Activated naive CD4-positive, alpha-beta T cell treated with anti-CD3 and anti-CD28 coated beads for 36 hours (primary cell): ENCODE results near the gene GSG1. TPM values are rescaled to one million over a fixed set of nuclear protein-coding genes. Genes with fewer than 3 reads are reported as not detected.
A peak's percentile ranks its signal among the peaks of the same experiment; 100 is the strongest.

Experiments used
- CTCF ChIA-PET: fragments of 350-600 bp; sonication (Branson Sonifier 250); formaldehyde crosslinking; loops from one replicate; lab custom pipeline; 2021; ENCODE audit warnings: antibody characterized with exemption; lab: Charles Lee
- DNase-seq: peaks from one replicate; pipeline ENCODE4 v3.0.0-alpha.2; 2020
- H3K27ac Mint-ChIP-seq: one replicate; pipeline ENCODE4 v1.8.0; 2021; ENCODE audit warnings: mild to moderate bottlenecking, mixed read lengths
- H3K27me3 Mint-ChIP-seq: one replicate; pipeline ENCODE4 v1.8.0; 2021; ENCODE audit warnings: low read depth, mixed read lengths
- H3K36me3 Mint-ChIP-seq: one replicate; pipeline ENCODE4 v1.8.0; 2021; ENCODE audit warnings: low read depth, mixed read lengths
- H3K4me1 Mint-ChIP-seq: one replicate; pipeline ENCODE4 v1.8.0; 2021; ENCODE audit warnings: low read depth, mixed read lengths
- H3K4me3 Mint-ChIP-seq: one replicate; pipeline ENCODE4 v1.8.0; 2021; ENCODE audit warnings: mild to moderate bottlenecking, moderate library complexity, mixed read lengths
- H3K9me3 Mint-ChIP-seq: one replicate; pipeline ENCODE4 v1.8.0; 2021; ENCODE audit warnings: mixed read lengths
- intact Hi-C: fragments of 100-400 bp; cut with micrococcal nuclease; formaldehyde crosslinking; loops from one replicate; pipeline ENCODE4 v1.15.1; 2023
- total RNA-seq, 2 experiments: library from RNA; stranded (reverse); gene quantifications; one replicate each; pipeline ENCODE4 v1.2.3, GENCODE V29; 2021

Gene GSG1
- not detected for total RNA-seq

DNA sequence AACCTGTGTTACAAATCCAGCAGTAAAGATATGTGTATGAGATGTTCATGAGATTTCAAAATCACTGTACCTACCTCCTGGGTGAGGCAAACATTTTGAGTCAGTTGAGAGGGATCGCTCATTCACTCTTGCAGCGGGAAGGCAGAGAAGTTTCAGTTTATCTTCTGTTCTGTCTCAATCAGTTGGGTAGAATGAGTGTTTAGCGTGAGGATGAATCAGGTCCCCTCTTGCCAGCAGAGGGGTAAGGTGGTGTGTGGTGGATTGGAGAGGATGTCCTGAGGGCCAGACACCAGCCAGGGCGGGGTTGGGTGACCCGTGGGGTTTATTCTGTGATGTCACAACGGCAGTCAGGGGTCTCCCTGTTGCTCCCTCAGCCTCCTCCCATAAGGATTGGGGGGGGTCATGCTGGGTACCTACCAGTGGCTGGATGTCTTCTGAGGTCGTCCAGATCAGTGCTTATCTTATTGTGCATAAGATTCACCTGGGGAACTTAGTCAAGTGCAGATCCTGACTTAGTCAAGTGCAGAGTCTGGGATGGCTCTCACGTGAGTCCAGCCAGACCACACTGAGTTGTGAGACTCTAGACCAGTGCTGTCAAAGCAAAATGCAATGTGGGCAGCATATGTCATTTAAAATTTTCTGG, at the start of gene GSG1:
Gene GSG1 (minus strand): TSS at position 277 of the 643 bp plus-strand sequence. CDS start 155 bp downstream, at position 122.
- Mint-ChIP-seq H3K27me3 (no peaks in the 10 kb centered on the region), H3K4me3 (no peak within 1 kb of the TSS), H3K27ac (peak within 1 kb of the TSS; percentile 54), H3K9me3 (no peaks in the 10 kb centered on the region), H3K36me3 (no peaks in the 10 kb centered on the region), H3K4me1 (peaks cover 42% of the 10 kb centered on the region)
- intact Hi-C loops: loop anchor here (1.0 kb wide), 2 partner anchors 51 to 56 kb away; no protein-coding TSS in a partner anchor
- peak; percentile 66 for DNase-seq
- CTCF ChIA-PET: interaction anchor here (0.8 to 5.7 kb wide), 2 partner anchors 107 to 203 kb away, joined by 3 to 147 read pairs; no protein-coding TSS in a partner anchor

DNA sequence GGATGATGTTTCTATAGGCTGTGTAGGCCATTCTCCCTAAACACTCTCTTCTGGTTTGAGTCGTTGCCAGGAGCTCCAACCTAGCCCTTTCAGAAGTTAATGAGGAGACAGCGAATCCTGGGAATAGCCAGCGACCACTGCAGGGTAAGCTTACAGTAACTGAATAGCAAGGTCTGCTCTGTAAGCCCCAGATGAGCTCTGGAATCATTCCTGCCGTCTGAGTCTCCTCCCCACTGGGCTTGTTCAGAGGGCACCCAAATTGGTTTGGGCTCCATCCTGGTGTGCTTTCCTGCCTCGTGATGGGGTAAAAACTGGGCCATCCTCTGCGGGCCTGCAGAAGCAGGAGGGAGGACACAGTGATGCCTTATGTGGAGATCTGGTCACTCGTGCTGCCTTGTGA, 49.7 kb upstream of the GSG1 start:
- CTCF ChIA-PET: no interaction called here
- H3K4me1 Mint-ChIP-seq: peaks cover 7% of the 10 kb centered on the region
- no peaks in the 10 kb centered on the region for H3K9me3 Mint-ChIP-seq
- no peak for DNase-seq
- no peaks in the 10 kb centered on the region for H3K27me3 Mint-ChIP-seq
- H3K4me3 Mint-ChIP-seq: no peak overlapping the region
- intact Hi-C loops: no loop called here
- H3K36me3 Mint-ChIP-seq: no peaks in the 10 kb centered on the region
- no peak overlapping the region for H3K27ac Mint-ChIP-seq

DNA sequence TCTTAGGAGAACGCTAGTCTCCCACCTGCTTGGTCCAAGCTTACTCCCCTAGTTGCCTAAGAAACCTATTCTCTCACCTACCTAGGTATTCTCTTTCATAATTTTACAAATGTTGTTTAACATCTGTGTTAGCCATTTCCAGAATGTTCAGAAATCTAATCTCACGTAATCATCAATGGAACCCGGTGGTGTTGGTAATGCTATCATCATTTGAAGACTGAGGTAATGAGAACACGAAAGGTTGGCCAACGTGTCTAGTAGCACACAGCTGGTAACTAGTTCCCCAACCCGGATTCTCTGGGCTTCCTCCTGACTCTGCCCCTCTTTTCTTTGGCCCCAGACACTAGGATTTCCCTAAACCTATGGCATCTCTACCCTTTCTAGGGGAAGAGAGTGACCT, 49.3 kb upstream of the GSG1 start:
- CTCF ChIA-PET: no interaction called here
- no peak overlapping the region for H3K4me3 Mint-ChIP-seq

GRCh38 chr12:13152281-13152680, 48.8 kb upstream of the GSG1 start:
- intact Hi-C loops: no loop called here
- CTCF ChIA-PET: no interaction called here
- Mint-ChIP-seq H3K27ac (no peak overlapping the region), H3K4me1 (peaks cover 7% of the 10 kb centered on the region), H3K4me3 (no peak overlapping the region), H3K36me3 (no peaks in the 10 kb centered on the region), H3K9me3 (no peaks in the 10 kb centered on the region), H3K27me3 (no peaks in the 10 kb centered on the region)
- DNase-seq: no peak

More for the DNA sequence above, 49.3 kb upstream of the GSG1 start:
- Mint-ChIP-seq H3K27ac (no peak overlapping the region), H3K27me3 (no peaks in the 10 kb centered on the region), H3K36me3 (no peaks in the 10 kb centered on the region), H3K4me1 (peaks cover 7% of the 10 kb centered on the region), H3K9me3 (no peaks in the 10 kb centered on the region)
- intact Hi-C loops: no loop called here
- DNase-seq: no peak

GRCh38 chr12:13149411-13149810, 45.9 kb upstream of the GSG1 start:
- no peak overlapping the region for H3K27ac Mint-ChIP-seq
- intact Hi-C loops: no loop called here
- H3K4me1 Mint-ChIP-seq: peaks cover 16% of the 10 kb centered on the region
- CTCF ChIA-PET: interaction anchor here (0.9 kb wide), 1 partner anchor 13 kb away, joined by 3 read pairs; no protein-coding TSS in a partner anchor
- DNase-seq: no peak
- H3K27me3 Mint-ChIP-seq: no peaks in the 10 kb centered on the region
- H3K4me3 Mint-ChIP-seq: no peak overlapping the region
- H3K9me3 Mint-ChIP-seq: no peaks in the 10 kb centered on the region
- H3K36me3 Mint-ChIP-seq: no peaks in the 10 kb centered on the region

DNA sequence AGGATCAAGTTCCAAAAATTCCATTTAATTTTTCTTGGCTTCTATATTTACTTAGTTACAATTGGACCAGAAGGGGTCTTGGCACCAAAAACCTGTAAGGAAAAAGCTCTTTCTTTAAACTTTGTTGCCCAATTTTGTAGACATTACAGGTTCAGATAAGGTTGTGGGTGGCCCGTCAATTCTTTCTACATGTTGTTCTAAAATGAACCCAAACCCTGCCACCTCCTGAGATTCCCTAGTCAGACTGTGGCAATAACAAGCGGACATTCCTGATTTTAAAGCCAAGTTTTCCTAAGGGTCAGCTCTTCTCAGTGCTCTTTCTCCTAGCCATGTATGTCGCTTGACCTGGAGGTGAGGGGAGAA, 45.0 kb upstream of the GSG1 start:
- no peaks in the 10 kb centered on the region for H3K36me3 Mint-ChIP-seq
- no peak for DNase-seq
- no peak overlapping the region for H3K4me3 Mint-ChIP-seq
- no peaks in the 10 kb centered on the region for H3K27me3 Mint-ChIP-seq
- intact Hi-C loops: no loop called here
- no peak overlapping the region for H3K27ac Mint-ChIP-seq
- CTCF ChIA-PET: interaction anchor here (0.6 kb wide), 1 partner anchor 12 kb away, joined by 3 read pairs; no protein-coding TSS in a partner anchor
- H3K4me1 Mint-ChIP-seq: peaks cover 19% of the 10 kb centered on the region
- no peaks in the 10 kb centered on the region for H3K9me3 Mint-ChIP-seq

- no peaks in the 10 kb centered on the region for H3K36me3 Mint-ChIP-seq
- intact Hi-C loops: no loop called here
- H3K27ac Mint-ChIP-seq: no peak overlapping the region
- no peaks in the 10 kb centered on the region for H3K9me3 Mint-ChIP-seq
- DNase-seq: no peak
- no peaks in the 10 kb centered on the region for H3K27me3 Mint-ChIP-seq
- peaks cover 19% of the 10 kb centered on the region for H3K4me1 Mint-ChIP-seq
- no peak overlapping the region for H3K4me3 Mint-ChIP-seq
- CTCF ChIA-PET: no interaction called here
Observed at GRCh38 chr12:13147688-13148484, 44.4 kb upstream of the GSG1 start.

GRCh38 chr12:13146336-13146938, 43.0 kb upstream of the GSG1 start:
- Mint-ChIP-seq H3K27ac (no peak overlapping the region), H3K9me3 (no peaks in the 10 kb centered on the region), H3K36me3 (no peaks in the 10 kb centered on the region), H3K4me1 (peaks cover 19% of the 10 kb centered on the region), H3K4me3 (no peak overlapping the region), H3K27me3 (no peaks in the 10 kb centered on the region)
- CTCF ChIA-PET: no interaction called here
- no peak for DNase-seq
- intact Hi-C loops: no loop called here

DNA sequence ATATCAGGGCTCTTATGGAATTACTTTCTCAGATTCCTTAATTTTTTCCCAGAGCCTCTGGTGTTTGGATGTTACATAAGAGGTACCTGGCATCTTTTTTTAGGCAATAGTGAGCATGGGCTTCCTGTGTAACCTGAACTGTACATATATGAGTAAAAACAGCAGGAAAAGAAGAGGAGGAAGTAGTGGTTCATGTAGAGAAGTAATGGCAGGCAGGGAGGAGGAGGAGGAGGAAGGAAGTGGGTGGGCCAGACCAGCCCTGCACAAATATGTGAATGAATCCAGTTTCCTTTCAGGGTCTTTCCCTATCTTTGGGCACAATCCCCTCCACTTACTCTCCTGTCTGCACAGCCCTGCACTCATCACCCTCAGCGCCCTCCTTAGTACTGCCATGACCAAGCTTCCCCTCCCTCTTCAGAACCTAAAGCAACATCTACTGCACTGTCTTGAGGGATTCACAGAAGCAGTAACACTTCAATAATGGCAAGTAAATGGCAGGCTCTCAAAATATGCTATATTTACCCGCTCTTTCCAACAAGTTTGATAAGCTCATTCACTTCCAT, 40.9 kb upstream of the GSG1 start:
- CTCF ChIA-PET: interaction anchor here (0.6 to 1.0 kb wide), 2 partner anchors 44 to 68 kb away, joined by 3 to 5 read pairs; no protein-coding TSS in a partner anchor
- H3K9me3 Mint-ChIP-seq: no peaks in the 10 kb centered on the region
- no peak overlapping the region for H3K27ac Mint-ChIP-seq
- H3K27me3 Mint-ChIP-seq: no peaks in the 10 kb centered on the region
- no peaks in the 10 kb centered on the region for H3K36me3 Mint-ChIP-seq
- H3K4me3 Mint-ChIP-seq: no peak overlapping the region
- intact Hi-C loops: loop anchor here (1.0 kb wide), 1 partner anchor 52 kb away; the partner anchor contains the start of gene EMP1
- DNase-seq: peak; percentile 27
- peaks cover 19% of the 10 kb centered on the region for H3K4me1 Mint-ChIP-seq

- Mint-ChIP-seq H3K9me3 (no peaks in the 10 kb centered on the region), H3K36me3 (no peaks in the 10 kb centered on the region), H3K4me3 (no peak overlapping the region), H3K27ac (no peak overlapping the region), H3K4me1 (peaks cover 19% of the 10 kb centered on the region), H3K27me3 (no peaks in the 10 kb centered on the region)
- DNase-seq: no peak
- CTCF ChIA-PET: interaction anchor here (0.9 kb wide), 1 partner anchor 226 kb away, joined by 3 read pairs; no protein-coding TSS in a partner anchor
- intact Hi-C loops: no loop called here
Observed at GRCh38 chr12:13142747-13143146, 39.3 kb upstream of the GSG1 start.

GRCh38 chr12:13141686-13142085, 38.2 kb upstream of the GSG1 start:
- CTCF ChIA-PET: interaction anchor here (0.6 to 0.9 kb wide), 2 partner anchors 136 to 225 kb away, joined by 3 read pairs; no protein-coding TSS in a partner anchor
- no peaks in the 10 kb centered on the region for H3K9me3 Mint-ChIP-seq
- no peak overlapping the region for H3K27ac Mint-ChIP-seq
- H3K4me3 Mint-ChIP-seq: no peak overlapping the region
- no peaks in the 10 kb centered on the region for H3K27me3 Mint-ChIP-seq
- H3K36me3 Mint-ChIP-seq: no peaks in the 10 kb centered on the region
- intact Hi-C loops: no loop called here
- peaks cover 19% of the 10 kb centered on the region for H3K4me1 Mint-ChIP-seq
- no peak for DNase-seq
